K562 (cell line): Measurements from ENCODE around the gene SURF6. TPM values are rescaled to one million over a fixed set of nuclear protein-coding genes. Genes with fewer than 3 reads are reported as not detected.

ENCODE experiments used
- ATAC-seq: fragments of 200-7000 bp; cut with Tn5 transposase; 3 replicates; pipeline ENCODE4 v1.9.1; 2020; ENCODE audit warnings: moderate library complexity
- BruUV-seq: library from RNA; stranded (reverse); fragments of 400-500 nt; replicated peaks from 2 replicates; lab custom pipeline; 2021; lab: Mats Ljungman, UMichigan
- CTCF ChIA-PET: fragments of 300-600 bp; formaldehyde crosslinking; extraction: SDS; loops from one replicate; lab custom pipeline; 2021; ENCODE audit warnings: low intra/inter-chr PET ratio; lab: Yijun Ruan, JAX
- POLR2A ChIA-PET: fragments of 300-600, 350-650 bp; sonication (Branson Sonifier 250); formaldehyde crosslinking; extraction: SDS; loops from one replicate; lab custom pipeline; 2021; ENCODE audit warnings: antibody characterized with exemption, inconsistent platforms; lab: Yijun Ruan, JAX
- DNase-seq, 4 experiments: peaks; one replicate each; pipeline versions ENCODE4 v3.0.0 to v3.0.0-alpha.2; 2011 to 2018; ENCODE audit warnings: low spot score in 3 of 4, mixed read lengths in 3 of 4; ENCODE audit errors: extremely low read depth in 1 of 4
- FAIRE-seq: peaks from 2 replicates; lab custom pipeline; 2011; peaks lifted over from hg19 to GRCh38; lab: Jason Lieb, UNC
- H2AFZ ChIP-seq: 2 replicates; pipeline ENCODE4 v1.6.0; 2011; ENCODE audit warnings: low read depth, low read length, control low read depth, inconsistent platforms
- H3K27ac ChIP-seq: fragments of 200-600 bp; 3 replicates; pipeline ENCODE4 v1.8.0; 2011; ENCODE audit warnings: low read depth, mild to moderate bottlenecking, control low read depth, inconsistent platforms, low read length, moderate library complexity, mixed read lengths; ENCODE audit errors: extremely low read depth
- H3K27me3 ChIP-seq, 2 experiments: fragments of 300-600 bp in 1 of 2; 2 replicates in 1 of 2; 3 replicates in 1 of 2; pipeline versions ENCODE4 v1.6.0 to v1.8.0; 2011; ENCODE audit warnings: inconsistent platforms in 2 of 2, low read length in 2 of 2, mild to moderate bottlenecking in 1 of 2, mixed read lengths in 1 of 2, moderate library complexity in 1 of 2; ENCODE audit not compliant: control insufficient read depth in 2 of 2, insufficient read depth in 2 of 2
- H3K36me3 ChIP-seq: fragments of 300-600 bp; 3 replicates; pipeline ENCODE4 v1.8.0; 2011; ENCODE audit warnings: mild to moderate bottlenecking, low read length, inconsistent platforms; ENCODE audit not compliant: control insufficient read depth, insufficient read depth
- H3K4me1 ChIP-seq, 2 experiments: fragments of 200-600 bp in 1 of 2; replicated peaks in 1 of 2; 2 replicates in 1 of 2; 3 replicates in 1 of 2; pipeline versions ENCODE4 v1.5.1 to v1.8.0; 2011; ENCODE audit warnings: inconsistent platforms in 2 of 2, low read length in 2 of 2, mild to moderate bottlenecking in 1 of 2, mixed read lengths in 1 of 2, moderate library complexity in 1 of 2; ENCODE audit not compliant: control insufficient read depth in 2 of 2, insufficient read depth in 2 of 2
- H3K4me2 ChIP-seq: 2 replicates; pipeline ENCODE4 v1.6.1; 2011; ENCODE audit warnings: low read length, control low read depth, inconsistent platforms, mixed read lengths; ENCODE audit not compliant: insufficient read depth
- H3K4me3 ChIP-seq: fragments of 200-600 bp; sonication (generic), shearing (Covaris generic); 2 replicates; pipeline ENCODE4 v1.5.1; 2016; ENCODE audit warnings: control low read depth, inconsistent platforms
- H3K79me2 ChIP-seq: fragments of 200-600 bp; 3 replicates; pipeline ENCODE4 v1.8.0; 2011; ENCODE audit warnings: low read length, inconsistent platforms; ENCODE audit not compliant: control insufficient read depth, insufficient read depth
- H3K9ac ChIP-seq, 2 experiments: 2 replicates each; pipeline versions ENCODE4 v1.6.0 to v1.6.1; 2011; ENCODE audit warnings: low read depth in 2 of 2, low read length in 2 of 2, control low read depth in 1 of 2, inconsistent platforms in 1 of 2, mild to moderate bottlenecking in 1 of 2, mixed read lengths in 1 of 2; ENCODE audit not compliant: insufficient read depth in 1 of 2
- H3K9me1 ChIP-seq: one replicate; pipeline ENCODE4 v1.6.0; 2011; ENCODE audit warnings: inconsistent platforms, mild to moderate bottlenecking, low read length, moderate library complexity; ENCODE audit not compliant: control insufficient read depth, insufficient read depth
- H3K9me3 ChIP-seq: replicated peaks from 2 replicates; pipeline ENCODE4 v1.5.1; 2011; ENCODE audit warnings: low read depth, low read length, inconsistent platforms; ENCODE audit not compliant: control insufficient read depth, insufficient read depth
- H4K20me1 ChIP-seq: replicated peaks from 2 replicates; pipeline ENCODE4 v1.6.1; 2011; ENCODE audit warnings: low read length, inconsistent platforms, mixed read lengths; ENCODE audit not compliant: control insufficient read depth, insufficient read depth
- CBX3 ChIP-seq, 2 experiments: IDR thresholded peaks; 1 replicate in 1 of 2; 2 replicates in 1 of 2; pipeline ENCODE4 v1.6.1; 2012; ENCODE audit warnings: inconsistent platforms in 2 of 2, low read length in 2 of 2, borderline replicate concordance in 1 of 2, control low read depth in 1 of 2
- MCM7 ChIP-seq, 2 experiments: fragments of 450-650 bp; IDR thresholded peaks; 2 replicates each; pipeline ENCODE4 v1.6.1; 2016 to 2018
- NR2F6 ChIP-seq: fragments of 450-650 bp; formaldehyde crosslinking; IDR thresholded peaks from 2 replicates; pipeline ENCODE4 v1.4.0; 2020; ENCODE audit warnings: mild to moderate bottlenecking
- NRF1 ChIP-seq, 2 experiments: fragments of 450-650 bp; IDR thresholded peaks in 1 of 2; conservative IDR thresholded peaks in 1 of 2; 2 replicates each; pipeline ENCODE4 v1.6.1; 2014; ENCODE audit warnings: mild to moderate bottlenecking in 2 of 2
- RBM25 ChIP-seq: fragments of 200-400 bp; formaldehyde crosslinking; IDR thresholded peaks from 2 replicates; pipeline ENCODE4 v1.6.1; 2018; ENCODE audit warnings: low read length, low read depth, moderate library complexity; ENCODE audit not compliant: severe bottlenecking
- ZBTB1 ChIP-seq: sonication (generic); formaldehyde crosslinking; IDR thresholded peaks from 2 replicates; pipeline ENCODE4 v1.8.1; 2023; ENCODE audit warnings: missing genetic modification reagents, low read depth, mild to moderate bottlenecking, borderline replicate concordance
- ZNF274 ChIP-seq: IDR thresholded peaks from 2 replicates; pipeline ENCODE4 v1.6.1; 2011; ENCODE audit warnings: low read depth, mild to moderate bottlenecking, low read length, moderate library complexity, borderline replicate concordance
- WGBS: fragments of 100-300 bp; shearing (Covaris generic); methylation state at CpG from one replicate; pipeline ENCODE4 v1.1.6; 2016; ENCODE audit warnings: low coverage, mixed read lengths; ENCODE audit not compliant: insufficient coverage; ENCODE audit errors: missing lambda C conversion rate; 5-methylcytosine and 5-hydroxymethylcytosine counted together
- in situ Hi-C: fragments of 300-500 bp; cut with MboI; formaldehyde crosslinking; loops from 4 replicates; pipeline ENCODE4 v1.15.0; 2018; ENCODE audit warnings: inconsistent platforms, mixed read lengths
- intact Hi-C: fragments of 100-400 bp; cut with micrococcal nuclease; formaldehyde crosslinking; loops from 2 replicates; pipeline ENCODE4 v1.14.2; 2022
- polyA plus RNA-seq, 8 experiments: library from polyadenylated mRNA; depleted of rRNA in 4 of 8; stranded (reverse) in 5 of 8; unstranded in 3 of 8; fragments of >200 nt; fragmentation: Nextera tagmentation in 2 of 8; fragmentation: Illumina TruSeq in 1 of 8; extraction: Ambion mirVana in 2 of 8; extraction: Trizol in 1 of 8; gene quantifications; 2 replicates each; pipeline versions ENCODE4 v1.2.1 to v1.2.3, GENCODE V29; 2011 to 2014; ENCODE audit warnings: inconsistent platforms in 1 of 8, missing spikeins in 1 of 8
- total RNA-seq, 7 experiments: library from RNA; depleted of rRNA in 6 of 7; stranded (reverse); fragments of >200 nt in 6 of 7; fragmentation: Illumina TruSeq in 2 of 7; extraction: Trizol in 2 of 7; gene quantifications; 2 replicates each; pipeline versions ENCODE4 v1.2.1 to v1.2.3, GENCODE V29; 2011 to 2021; ENCODE audit warnings: low replicate concordance in 1 of 7
- TF ChIP-seq, protein P1 (sequence below), 2 experiments: fragments of 450-650 bp; IDR thresholded peaks; 2 replicates each; pipeline ENCODE4 v1.6.1; 2018; ENCODE audit warnings: mild to moderate bottlenecking in 2 of 2, low read depth in 1 of 2; ENCODE audit not compliant: partially characterized antibody in 2 of 2
- TF ChIP-seq, protein P2 (sequence below): sonication (generic); formaldehyde crosslinking; IDR thresholded peaks from 2 replicates; pipeline ENCODE4 v1.8.1; 2022; ENCODE audit warnings: missing genetic modification reagents

Gene SURF6
- total and polyA plus RNA-seq, 9 of the 15 experiments (the other 6 are each of a cell fraction or from before 2014, with no cell fraction given): 1.4 to 68.3 (median 14.7) TPM

DNA sequence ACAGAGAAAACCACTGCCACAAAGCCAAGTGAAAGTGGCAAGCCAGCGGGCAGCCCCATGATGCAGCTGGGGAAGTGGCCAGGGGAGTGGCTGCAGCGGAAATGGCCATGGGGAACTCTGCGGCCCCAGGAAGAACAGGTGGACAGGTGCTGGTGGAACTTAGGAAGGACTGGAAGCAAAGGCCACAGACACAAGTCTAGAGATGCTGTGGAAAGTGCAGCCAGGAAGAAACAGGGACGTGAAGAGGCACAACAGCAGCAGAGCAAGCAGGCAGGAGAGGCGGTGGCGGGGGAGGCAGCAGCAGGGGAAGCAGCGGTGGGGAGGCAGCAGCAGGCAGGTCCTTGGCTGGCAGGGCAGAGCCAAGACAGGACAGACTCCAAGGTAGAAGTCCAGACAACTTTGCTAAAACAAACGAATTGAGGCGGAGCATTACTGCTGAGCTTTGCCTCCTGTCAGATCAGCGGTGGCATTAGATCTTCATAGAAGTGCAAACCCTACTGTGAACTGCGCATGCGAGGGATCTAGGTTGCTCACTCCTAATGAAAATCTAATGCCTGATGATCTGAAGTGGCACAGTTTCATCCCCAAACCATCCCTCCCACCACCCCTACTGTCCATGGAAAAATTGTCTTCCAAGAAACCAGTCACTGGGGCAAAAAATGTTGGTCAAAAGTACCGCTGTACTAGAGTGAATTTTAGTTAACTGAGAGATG is 11.8 kb downstream of the SURF6 start:
- in situ Hi-C loops (no loop called here), intact Hi-C loops (loop anchor here (10.0 kb wide), 1 partner anchor 49 kb away; the partner anchor contains the start of gene ABO)
- Histone ChIP-seq H4K20me1 (no peaks in the 10 kb centered on the region), H3K4me3 (no peak overlapping the region), H3K9me3 (peaks cover 5% of the 10 kb centered on the region), H3K79me2 (no peaks in the 10 kb centered on the region), H3K27ac (no peak overlapping the region), H3K9me1 (no peaks in the 10 kb centered on the region), H2AFZ (no peak overlapping the region), H3K4me1 (peaks cover 0 to 9% of the 10 kb centered on the region in 2 experiments; a peak in 2 of 5 replicates), H3K9ac (no peak overlapping the region), H3K36me3 (no peaks in the 10 kb centered on the region), H3K27me3 (peaks cover 0 to 8% of the 10 kb centered on the region in 2 experiments; a peak in 1 of 5 replicates), H3K4me2 (no peak overlapping the region)
- TF ChIP-seq CBX3 (IDR thresholded peaks at IDR 0.05; ENCODE audit: borderline replicate concordance in 1 of 2, low read length in 2 of 2) (peak in 1 of 2 experiments; percentile 37; a peak in 1 of 3 replicates), ZBTB1 (CRISPR knock-in tag) (no peak), NRF1 (conservative IDR thresholded peaks at IDR 0.05 in 1 of 2, IDR thresholded peaks at IDR 0.05 in 1 of 2) (peak; percentile 61 to 63)
- no peak for FAIRE-seq
- no peak for DNase-seq
- POLR2A ChIA-PET: no interaction called here
- 37% methylated on average over 11 of the region's 13 CpGs for WGBS
- no peak for ATAC-seq
- BruUV-seq: no TSS peak
- CTCF ChIA-PET: no interaction called here

DNA sequence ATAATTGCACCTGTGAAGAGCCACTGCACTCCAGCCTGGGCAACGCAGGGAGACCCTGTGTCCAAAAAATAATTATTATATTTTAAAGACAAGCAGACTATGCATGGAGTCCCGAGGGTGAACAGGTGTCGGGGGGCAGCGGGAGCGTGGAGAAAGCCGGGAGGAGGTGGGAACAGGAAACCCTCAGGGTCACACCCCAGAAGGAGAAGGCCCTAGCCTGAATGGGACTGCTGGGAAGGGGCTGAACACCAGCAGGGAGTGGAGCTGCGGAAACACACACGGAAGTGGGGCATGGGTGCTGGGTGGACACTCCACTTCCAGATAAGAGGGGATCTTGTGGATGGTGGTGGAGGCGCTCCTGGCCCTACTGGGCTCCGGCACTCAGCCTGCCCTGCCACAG is 12.8 kb downstream of the SURF6 start:
- in situ Hi-C loops (no loop called here), intact Hi-C loops (loop anchor here (10.0 kb wide), 1 partner anchor 48 kb away; the partner anchor contains the start of gene ABO)
- TF ChIP-seq, protein P1, sequence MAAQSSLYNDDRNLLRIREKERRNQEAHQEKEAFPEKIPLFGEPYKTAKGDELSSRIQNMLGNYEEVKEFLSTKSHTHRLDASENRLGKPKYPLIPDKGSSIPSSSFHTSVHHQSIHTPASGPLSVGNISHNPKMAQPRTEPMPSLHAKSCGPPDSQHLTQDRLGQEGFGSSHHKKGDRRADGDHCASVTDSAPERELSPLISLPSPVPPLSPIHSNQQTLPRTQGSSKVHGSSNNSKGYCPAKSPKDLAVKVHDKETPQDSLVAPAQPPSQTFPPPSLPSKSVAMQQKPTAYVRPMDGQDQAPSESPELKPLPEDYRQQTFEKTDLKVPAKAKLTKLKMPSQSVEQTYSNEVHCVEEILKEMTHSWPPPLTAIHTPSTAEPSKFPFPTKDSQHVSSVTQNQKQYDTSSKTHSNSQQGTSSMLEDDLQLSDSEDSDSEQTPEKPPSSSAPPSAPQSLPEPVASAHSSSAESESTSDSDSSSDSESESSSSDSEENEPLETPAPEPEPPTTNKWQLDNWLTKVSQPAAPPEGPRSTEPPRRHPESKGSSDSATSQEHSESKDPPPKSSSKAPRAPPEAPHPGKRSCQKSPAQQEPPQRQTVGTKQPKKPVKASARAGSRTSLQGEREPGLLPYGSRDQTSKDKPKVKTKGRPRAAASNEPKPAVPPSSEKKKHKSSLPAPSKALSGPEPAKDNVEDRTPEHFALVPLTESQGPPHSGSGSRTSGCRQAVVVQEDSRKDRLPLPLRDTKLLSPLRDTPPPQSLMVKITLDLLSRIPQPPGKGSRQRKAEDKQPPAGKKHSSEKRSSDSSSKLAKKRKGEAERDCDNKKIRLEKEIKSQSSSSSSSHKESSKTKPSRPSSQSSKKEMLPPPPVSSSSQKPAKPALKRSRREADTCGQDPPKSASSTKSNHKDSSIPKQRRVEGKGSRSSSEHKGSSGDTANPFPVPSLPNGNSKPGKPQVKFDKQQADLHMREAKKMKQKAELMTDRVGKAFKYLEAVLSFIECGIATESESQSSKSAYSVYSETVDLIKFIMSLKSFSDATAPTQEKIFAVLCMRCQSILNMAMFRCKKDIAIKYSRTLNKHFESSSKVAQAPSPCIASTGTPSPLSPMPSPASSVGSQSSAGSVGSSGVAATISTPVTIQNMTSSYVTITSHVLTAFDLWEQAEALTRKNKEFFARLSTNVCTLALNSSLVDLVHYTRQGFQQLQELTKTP (IDR thresholded peaks at IDR 0.05; ENCODE audit: low read depth in 1 of 2, partially characterized antibody in 2 of 2): no peak
- TF ChIP-seq MCM7 (IDR thresholded peaks at IDR 0.05) (no peak), RBM25 (no peak), NR2F6 (CRISPR knock-in tag) (no peak), ZNF274 (no peak)
- TF ChIP-seq, protein P2, sequence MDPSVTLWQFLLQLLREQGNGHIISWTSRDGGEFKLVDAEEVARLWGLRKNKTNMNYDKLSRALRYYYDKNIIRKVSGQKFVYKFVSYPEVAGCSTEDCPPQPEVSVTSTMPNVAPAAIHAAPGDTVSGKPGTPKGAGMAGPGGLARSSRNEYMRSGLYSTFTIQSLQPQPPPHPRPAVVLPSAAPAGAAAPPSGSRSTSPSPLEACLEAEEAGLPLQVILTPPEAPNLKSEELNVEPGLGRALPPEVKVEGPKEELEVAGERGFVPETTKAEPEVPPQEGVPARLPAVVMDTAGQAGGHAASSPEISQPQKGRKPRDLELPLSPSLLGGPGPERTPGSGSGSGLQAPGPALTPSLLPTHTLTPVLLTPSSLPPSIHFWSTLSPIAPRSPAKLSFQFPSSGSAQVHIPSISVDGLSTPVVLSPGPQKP (CRISPR knock-in tag): no peak

More for the DNA sequence above, 12.8 kb downstream of the SURF6 start:
- Histone ChIP-seq H3K4me2 (no peak overlapping the region), H3K9me1 (no peaks in the 10 kb centered on the region), H3K9me3 (peaks cover 3% of the 10 kb centered on the region), H3K4me3 (no peak overlapping the region), H3K4me1 (peaks cover 0 to 9% of the 10 kb centered on the region in 2 experiments; a peak in 2 of 5 replicates), H3K27ac (no peak overlapping the region), H3K36me3 (no peaks in the 10 kb centered on the region), H3K9ac (no peak overlapping the region), H3K27me3 (peaks cover 0 to 8% of the 10 kb centered on the region in 2 experiments; a peak in 1 of 5 replicates), H4K20me1 (no peaks in the 10 kb centered on the region), H3K79me2 (no peaks in the 10 kb centered on the region), H2AFZ (no peak overlapping the region)
- DNase-seq: no peak
- ChIA-PET POLR2A (no interaction called here), CTCF (no interaction called here)
- WGBS: 20% methylated on average over 10 of the region's 10 CpGs
- ATAC-seq: no peak
- no TSS peak for BruUV-seq
- no peak for FAIRE-seq
